Peyer's patch (tissue), 4 donors: ENCODE data around the gene GTF2F2.

Experiments
- POLR2A ChIP-seq, 2 donors: fragments of 450-650 bp; IDR thresholded peaks; one replicate each; pipeline ENCODE4 v1.5.1; 2017; ENCODE audit warnings: antibody characterized with exemption in 2 of 2, mild to moderate bottlenecking in 2 of 2, moderate library complexity in 2 of 2
- TF ChIP-seq, protein P1 (sequence below), 6 experiments: fragments of 450-650 bp in 4 of 6; fragments of 200-600 bp in 2 of 6; sonication (generic) in 1 of 6; IDR thresholded peaks; one replicate each; pipeline ENCODE4 v1.5.1; 2017 to 2019; ENCODE audit warnings: antibody characterized with exemption in 6 of 6, mild to moderate bottlenecking in 3 of 6, moderate library complexity in 1 of 6

DNA sequence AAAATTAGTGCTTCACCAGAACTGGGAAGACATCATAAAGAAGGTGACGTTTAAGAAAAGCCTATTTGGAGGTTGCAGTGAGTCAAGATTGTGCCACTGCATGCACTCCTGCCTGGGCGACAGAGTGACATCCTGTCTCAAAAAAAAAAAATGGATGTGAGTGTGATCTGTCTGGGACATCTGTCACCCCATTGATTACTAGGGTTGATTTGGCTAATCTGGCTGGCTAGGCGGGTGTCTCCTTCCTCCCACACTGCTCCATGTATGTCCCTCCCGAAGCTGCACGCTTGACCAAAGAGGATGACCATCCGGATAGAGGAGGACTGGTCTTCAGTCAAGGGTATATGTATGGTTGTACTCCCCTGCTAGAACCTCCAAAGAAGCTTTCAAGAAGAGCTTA, 2.6 kb downstream of the GTF2F2 start:
- TF ChIP-seq, protein P1, sequence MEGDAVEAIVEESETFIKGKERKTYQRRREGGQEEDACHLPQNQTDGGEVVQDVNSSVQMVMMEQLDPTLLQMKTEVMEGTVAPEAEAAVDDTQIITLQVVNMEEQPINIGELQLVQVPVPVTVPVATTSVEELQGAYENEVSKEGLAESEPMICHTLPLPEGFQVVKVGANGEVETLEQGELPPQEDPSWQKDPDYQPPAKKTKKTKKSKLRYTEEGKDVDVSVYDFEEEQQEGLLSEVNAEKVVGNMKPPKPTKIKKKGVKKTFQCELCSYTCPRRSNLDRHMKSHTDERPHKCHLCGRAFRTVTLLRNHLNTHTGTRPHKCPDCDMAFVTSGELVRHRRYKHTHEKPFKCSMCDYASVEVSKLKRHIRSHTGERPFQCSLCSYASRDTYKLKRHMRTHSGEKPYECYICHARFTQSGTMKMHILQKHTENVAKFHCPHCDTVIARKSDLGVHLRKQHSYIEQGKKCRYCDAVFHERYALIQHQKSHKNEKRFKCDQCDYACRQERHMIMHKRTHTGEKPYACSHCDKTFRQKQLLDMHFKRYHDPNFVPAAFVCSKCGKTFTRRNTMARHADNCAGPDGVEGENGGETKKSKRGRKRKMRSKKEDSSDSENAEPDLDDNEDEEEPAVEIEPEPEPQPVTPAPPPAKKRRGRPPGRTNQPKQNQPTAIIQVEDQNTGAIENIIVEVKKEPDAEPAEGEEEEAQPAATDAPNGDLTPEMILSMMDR (IDR thresholded peaks at IDR 0.05) = no peak
- no peak for TF ChIP-seq POLR2A (IDR thresholded peaks at IDR 0.05)
